HepG2 (cell line): ENCODE measurements around the gene CLDN16. TPM values are rescaled to one million over a fixed set of nuclear protein-coding genes. Genes with fewer than 3 reads are reported as not detected.

Experiments used
- ATAC-seq: fragments of 200-7000 bp; cut with Tn5 transposase; 3 replicates; pipeline ENCODE4 v1.9.1; 2020; ENCODE audit warnings: mild to moderate bottlenecking, moderate library complexity
- BruUV-seq: library from RNA; stranded (reverse); fragments of 400-500 nt; replicated peaks from 2 replicates; lab custom pipeline; 2021; lab: Mats Ljungman, UMichigan
- CTCF ChIA-PET: fragments of 300-600 bp; formaldehyde crosslinking; extraction: SDS; loops from one replicate; lab custom pipeline; 2021; ENCODE audit warnings: low total read pairs, inconsistent platforms, low intra/inter-chr PET ratio; lab: Yijun Ruan, JAX
- POLR2A ChIA-PET: fragments of 350-600 bp; sonication (Branson Sonifier 250); formaldehyde crosslinking; loops from one replicate; lab custom pipeline; 2020; ENCODE audit warnings: antibody characterized with exemption, inconsistent platforms; lab: Yijun Ruan, JAX
- DNase-seq: peaks from one replicate; pipeline ENCODE4 v3.0.0-alpha.2; 2015; ENCODE audit warnings: low spot score
- FAIRE-seq: peaks from 3 replicates; lab custom pipeline; 2011; peaks lifted over from hg19 to GRCh38; lab: Jason Lieb, UNC
- H2AFZ ChIP-seq: one replicate; pipeline ENCODE4 v1.6.1; 2011; ENCODE audit warnings: low read length, inconsistent platforms
- H3K27ac ChIP-seq: fragments of 300-600 bp; 3 replicates; pipeline ENCODE4 v1.8.0; 2011; ENCODE audit warnings: mixed run types, mild to moderate bottlenecking, mixed read lengths, low read length, inconsistent platforms; ENCODE audit not compliant: insufficient read depth; ENCODE audit errors: extremely low read length
- H3K27me3 ChIP-seq, 2 experiments: fragments of 200-600 bp in 1 of 2; 2 replicates in 1 of 2; 3 replicates in 1 of 2; pipeline versions ENCODE4 v1.6.0 to v1.8.0; 2011; ENCODE audit warnings: low read length in 2 of 2, mild to moderate bottlenecking in 2 of 2, moderate library complexity in 2 of 2, inconsistent platforms in 1 of 2; ENCODE audit not compliant: insufficient read depth in 2 of 2, control insufficient read depth in 1 of 2
- H3K36me3 ChIP-seq, 2 experiments: fragments of 200-600 bp in 1 of 2; replicated peaks in 1 of 2; 2 replicates in 1 of 2; 3 replicates in 1 of 2; pipeline versions ENCODE4 v1.5.1 to v1.8.0; 2011; ENCODE audit warnings: low read length in 2 of 2, inconsistent platforms in 1 of 2; ENCODE audit not compliant: insufficient read depth in 2 of 2, control insufficient read depth in 1 of 2
- H3K4me1 ChIP-seq: 2 replicates; pipeline ENCODE4 v1.5.1; 2012; ENCODE audit warnings: low read length, inconsistent platforms; ENCODE audit not compliant: insufficient read depth
- H3K4me2 ChIP-seq: 2 replicates; pipeline ENCODE4 v1.6.0; 2011; ENCODE audit warnings: low read depth, low read length, inconsistent platforms
- H3K4me3 ChIP-seq, 3 experiments: fragments of 200-600 bp in 1 of 3; sonication (generic), shearing (Covaris generic) in 1 of 3; replicated peaks in 1 of 3; 2 replicates each; pipeline ENCODE4 v1.5.1; 2011 to 2016; ENCODE audit warnings: low read length in 3 of 3, inconsistent platforms in 2 of 3, low read depth in 2 of 3, mild to moderate bottlenecking in 2 of 3, control low read depth in 1 of 3, mixed read lengths in 1 of 3; ENCODE audit not compliant: insufficient read depth in 1 of 3
- H3K79me2 ChIP-seq: one replicate; pipeline ENCODE4 v1.6.1; 2011; ENCODE audit warnings: low read length, inconsistent platforms; ENCODE audit not compliant: insufficient read depth
- H3K9ac ChIP-seq: 2 replicates; pipeline ENCODE4 v1.6.0; 2011; ENCODE audit warnings: mild to moderate bottlenecking, low read depth, low read length, inconsistent platforms; ENCODE audit not compliant: insufficient read depth
- H3K9me3 ChIP-seq: 2 replicates; pipeline ENCODE4 v1.5.1; 2012; ENCODE audit warnings: mild to moderate bottlenecking, low read length
- H4K20me1 ChIP-seq: 2 replicates; pipeline ENCODE4 v1.6.0; 2011; ENCODE audit warnings: inconsistent platforms, mild to moderate bottlenecking, low read length, moderate library complexity; ENCODE audit not compliant: insufficient read depth
- MBD4 ChIP-seq: IDR thresholded peaks from 2 replicates; pipeline ENCODE4 v1.6.1; 2012; ENCODE audit warnings: low read length, inconsistent platforms, borderline replicate concordance
- SNAPC2 ChIP-seq: sonication (generic); formaldehyde crosslinking; IDR thresholded peaks from 2 replicates; pipeline ENCODE4 v1.8.1; 2022; ENCODE audit warnings: mild to moderate bottlenecking, missing genetic modification reagents
- ZNF12 ChIP-seq: sonication (generic); formaldehyde crosslinking; IDR thresholded peaks from 2 replicates; pipeline ENCODE4 v1.5.0; 2020; ENCODE audit warnings: missing genetic modification reagents
- ZNF570 ChIP-seq: sonication (generic); formaldehyde crosslinking; IDR thresholded peaks from 2 replicates; pipeline ENCODE4 v1.4.0; 2020; ENCODE audit warnings: mild to moderate bottlenecking, missing genetic modification reagents, borderline replicate concordance
- ZNF710 ChIP-seq: sonication (generic); formaldehyde crosslinking; IDR thresholded peaks from 2 replicates; pipeline ENCODE4 v1.5.0; 2020; ENCODE audit warnings: mild to moderate bottlenecking, missing genetic modification reagents, borderline replicate concordance
- WGBS: methylation state at CpG from one replicate; pipeline ENCODE4 v1.1.6; 2017; ENCODE audit warnings: low lambda C conversion rate; 5-methylcytosine and 5-hydroxymethylcytosine counted together
- in situ Hi-C: cut with HindIII; loops from 2 replicates; pipeline ENCODE4 v1.10.0; 2017; ENCODE audit warnings: low pct_unique_long_range_greater_than_20kb; ENCODE audit not compliant: extremely low pct_ligation_motif_present
- intact Hi-C: fragments of 100-400 bp; cut with micrococcal nuclease; formaldehyde crosslinking; loops from one replicate; pipeline ENCODE4 v1.10.0; 2022; ENCODE audit not compliant: unreplicated experiment
- polyA plus RNA-seq, 8 experiments: library from polyadenylated mRNA; depleted of rRNA in 3 of 8; stranded (reverse) in 7 of 8; unstranded in 1 of 8; fragments of >200 nt; fragmentation: Illumina TruSeq in 4 of 8; extraction: Trizol in 4 of 8; gene quantifications; 2 replicates each; pipeline versions ENCODE4 v1.2.1 to v1.2.3, GENCODE V29; 2011 to 2016; ENCODE audit warnings: low read depth in 4 of 8, missing spikeins in 1 of 8, mixed read lengths in 1 of 8; ENCODE audit not compliant: insufficient read depth in 1 of 8
- total RNA-seq, 5 experiments: library from RNA; depleted of rRNA; stranded (reverse); fragments of >200 nt; fragmentation: Illumina TruSeq; extraction: Trizol; gene quantifications; 2 replicates each; pipeline ENCODE4 v1.2.3, GENCODE V29; 2016; ENCODE audit warnings: low read depth in 1 of 5
- TF ChIP-seq, protein P1 (sequence below): sonication (generic); formaldehyde crosslinking; conservative IDR thresholded peaks from 2 replicates; pipeline ENCODE4 v1.4.0; 2020; ENCODE audit warnings: missing genetic modification reagents

The CLDN16 gene
- total and polyA plus RNA-seq, 2 of the 13 experiments (the other 11 are each of a cell fraction or from before 2014, with no cell fraction given) = 0.13 to 0.24 TPM

GRCh38 chr3:190448256-190448655 lies 60.3 kb downstream of the CLDN16 start:
- in situ Hi-C loops = no loop called here
- Histone ChIP-seq H3K4me3 (no peak overlapping the region), H3K9ac (no peak overlapping the region), H3K27ac (no peak overlapping the region), H2AFZ (no peak overlapping the region), H3K9me3 (no peaks in the 10 kb centered on the region), H4K20me1 (no peaks in the 10 kb centered on the region), H3K36me3 (no peaks in the 10 kb centered on the region), H3K79me2 (no peaks in the 10 kb centered on the region), H3K4me1 (peaks cover 19% of the 10 kb centered on the region), H3K27me3 (no peaks in the 10 kb centered on the region), H3K4me2 (no peak overlapping the region)
- no TSS peak for BruUV-seq
- 25% methylated on average over 2 of the region's 2 CpGs for WGBS
- no peak for DNase-seq
- POLR2A ChIA-PET = no interaction called here
- no peak for ATAC-seq
- CTCF ChIA-PET = no interaction called here
- intact Hi-C loops = no loop called here
- no peak for FAIRE-seq
- no peak for TF ChIP-seq MBD4
- no peak for TF ChIP-seq ZNF570 (CRISPR knock-in tag)
- TF ChIP-seq ZNF12 (CRISPR knock-in tag) = no peak
- TF ChIP-seq, protein P1, sequence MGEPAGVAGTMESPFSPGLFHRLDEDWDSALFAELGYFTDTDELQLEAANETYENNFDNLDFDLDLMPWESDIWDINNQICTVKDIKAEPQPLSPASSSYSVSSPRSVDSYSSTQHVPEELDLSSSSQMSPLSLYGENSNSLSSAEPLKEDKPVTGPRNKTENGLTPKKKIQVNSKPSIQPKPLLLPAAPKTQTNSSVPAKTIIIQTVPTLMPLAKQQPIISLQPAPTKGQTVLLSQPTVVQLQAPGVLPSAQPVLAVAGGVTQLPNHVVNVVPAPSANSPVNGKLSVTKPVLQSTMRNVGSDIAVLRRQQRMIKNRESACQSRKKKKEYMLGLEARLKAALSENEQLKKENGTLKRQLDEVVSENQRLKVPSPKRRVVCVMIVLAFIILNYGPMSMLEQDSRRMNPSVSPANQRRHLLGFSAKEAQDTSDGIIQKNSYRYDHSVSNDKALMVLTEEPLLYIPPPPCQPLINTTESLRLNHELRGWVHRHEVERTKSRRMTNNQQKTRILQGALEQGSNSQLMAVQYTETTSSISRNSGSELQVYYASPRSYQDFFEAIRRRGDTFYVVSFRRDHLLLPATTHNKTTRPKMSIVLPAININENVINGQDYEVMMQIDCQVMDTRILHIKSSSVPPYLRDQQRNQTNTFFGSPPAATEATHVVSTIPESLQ = no peak
- no peak for TF ChIP-seq ZNF710 (CRISPR knock-in tag)
- no peak for TF ChIP-seq SNAPC2 (CRISPR knock-in tag)
- TF ChIP-seq, all 625 proteins: peak for 0
